Mucosa of descending colon (tissue), 3 donors: Measurements from ENCODE around the gene SLC25A13. TPM values are rescaled to one million over a fixed set of nuclear protein-coding genes. Genes with fewer than 3 reads are reported as not detected.
"Not testable (repeated sequence)": the region's sequence is repeated elsewhere in the genome, so short reads cannot be mapped to it uniquely, and the experiment has no call there.

Experiments
- ATAC-seq: fragments of 200-7000 bp; cut with Tn5 transposase; one replicate; pipeline ENCODE4 v1.9.1; 2020; ENCODE audit warnings: mild to moderate bottlenecking, moderate library complexity
- DNase-seq, 3 donors: peaks; one replicate each; pipeline ENCODE4 v3.0.0-alpha.2; 2020
- H3K36me3 ChIP-seq: fragments of 200-600 bp; one replicate; pipeline ENCODE4 v1.8.0; 2021; ENCODE audit warnings: low read depth, mild to moderate bottlenecking
- H3K4me1 ChIP-seq: fragments of 200-600 bp; one replicate; pipeline ENCODE4 v1.8.0; 2021; ENCODE audit warnings: low read depth, mild to moderate bottlenecking
- H3K4me3 ChIP-seq: fragments of 200-600 bp; one replicate; pipeline ENCODE4 v1.8.0; 2021; ENCODE audit warnings: mild to moderate bottlenecking
- H3K9me3 ChIP-seq: fragments of 200-600 bp; one replicate; pipeline ENCODE4 v1.8.0; 2021; ENCODE audit warnings: mild to moderate bottlenecking
- intact Hi-C, 2 donors: fragments of 100-400 bp; cut with DNase I in 1 of 2; cut with micrococcal nuclease in 1 of 2; formaldehyde crosslinking; loops; one replicate each; pipeline versions ENCODE4 v1.11.0 to v1.11.1; 2022; cut with DNase I, micrococcal nuclease
- total RNA-seq, 3 donors: library from RNA; stranded (reverse); fragmentation: NEBNext Ultra II Directional in 2 of 3; extraction: Animal tissue kit (Norgen Biotek cat#: 25700) in 2 of 3; gene quantifications; one replicate each; pipeline versions ENCODE4 v1.2.1 to v1.2.4, GENCODE V29; 2021 to 2023
- TF ChIP-seq, protein P1 (sequence below): fragments of 200-600 bp; IDR thresholded peaks from one replicate; pipeline ENCODE4 v1.8.0; 2022; ENCODE audit warnings: antibody characterized with exemption, mild to moderate bottlenecking
- donor health status: DM: no; HTN: no; CAD: no; lungs with moderate emphysema.
- donor health status: DM: no; HTN: no; CAD: no.
- donor health status: DM: no; HTN: yes; CAD: no.

SLC25A13 gene
- total RNA-seq, 3 donors from 2014 or later, result 33.5 to 65.1 (median 42.7) TPM

DNA sequence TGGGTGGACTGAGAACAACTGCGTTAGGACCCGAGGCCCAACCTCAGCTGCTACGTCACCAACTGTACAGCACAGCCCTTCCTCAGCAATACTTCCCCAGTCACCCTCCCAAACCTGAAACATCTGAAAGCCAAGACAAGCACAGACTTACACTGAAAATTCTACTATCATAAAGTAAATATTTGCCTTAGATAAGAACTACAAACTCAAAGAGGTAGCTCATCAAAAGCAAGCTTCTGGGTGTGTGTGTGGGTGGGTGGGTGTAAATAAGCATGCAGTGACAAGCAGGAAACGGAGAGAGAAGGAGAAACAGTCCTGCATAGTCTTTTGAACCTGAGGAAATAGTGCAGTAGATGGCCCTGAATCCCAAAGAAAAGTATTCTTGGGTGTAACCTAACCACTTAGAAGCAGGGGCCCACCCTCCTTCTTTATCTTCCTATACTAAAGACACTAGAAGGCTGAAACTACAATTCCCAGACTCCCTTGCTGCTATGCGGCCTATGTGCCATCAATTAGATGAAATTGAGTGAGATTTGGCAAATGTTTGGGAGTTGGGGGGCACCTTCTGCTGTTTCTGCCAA, 18.7 kb downstream of the SLC25A13 start:
- ATAC-seq (peak; percentile 94), DNase-seq (peak in 2 of 3 donors; percentile 39 to 57)
- Histone ChIP-seq H3K9me3 (no peaks in the 10 kb centered on the region), H3K4me1 (peaks cover 13% of the 10 kb centered on the region), H3K4me3 (no peak overlapping the region), H3K36me3 (no peaks in the 10 kb centered on the region)
- TF ChIP-seq, protein P1, sequence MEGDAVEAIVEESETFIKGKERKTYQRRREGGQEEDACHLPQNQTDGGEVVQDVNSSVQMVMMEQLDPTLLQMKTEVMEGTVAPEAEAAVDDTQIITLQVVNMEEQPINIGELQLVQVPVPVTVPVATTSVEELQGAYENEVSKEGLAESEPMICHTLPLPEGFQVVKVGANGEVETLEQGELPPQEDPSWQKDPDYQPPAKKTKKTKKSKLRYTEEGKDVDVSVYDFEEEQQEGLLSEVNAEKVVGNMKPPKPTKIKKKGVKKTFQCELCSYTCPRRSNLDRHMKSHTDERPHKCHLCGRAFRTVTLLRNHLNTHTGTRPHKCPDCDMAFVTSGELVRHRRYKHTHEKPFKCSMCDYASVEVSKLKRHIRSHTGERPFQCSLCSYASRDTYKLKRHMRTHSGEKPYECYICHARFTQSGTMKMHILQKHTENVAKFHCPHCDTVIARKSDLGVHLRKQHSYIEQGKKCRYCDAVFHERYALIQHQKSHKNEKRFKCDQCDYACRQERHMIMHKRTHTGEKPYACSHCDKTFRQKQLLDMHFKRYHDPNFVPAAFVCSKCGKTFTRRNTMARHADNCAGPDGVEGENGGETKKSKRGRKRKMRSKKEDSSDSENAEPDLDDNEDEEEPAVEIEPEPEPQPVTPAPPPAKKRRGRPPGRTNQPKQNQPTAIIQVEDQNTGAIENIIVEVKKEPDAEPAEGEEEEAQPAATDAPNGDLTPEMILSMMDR, result no peak
- intact Hi-C loops, result no loop called here

DNA sequence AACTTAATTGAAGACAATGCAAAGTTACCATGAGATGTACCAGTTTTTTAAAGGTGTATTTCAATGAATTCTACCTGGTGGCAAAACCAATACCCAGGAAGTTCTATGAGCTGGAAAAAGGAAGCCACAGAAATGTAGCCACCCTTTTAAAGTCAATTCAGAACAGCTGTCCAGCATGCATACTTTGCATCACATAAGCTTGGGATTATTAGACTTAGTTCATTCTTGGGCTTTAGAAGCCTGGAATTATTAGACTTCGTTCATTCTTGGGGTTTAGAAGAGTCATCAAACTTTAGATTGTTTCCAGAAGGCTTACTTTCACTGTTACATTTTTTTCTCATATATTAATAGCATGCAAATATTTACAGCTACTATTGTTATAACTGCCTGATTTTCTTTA, 20.9 kb downstream of the SLC25A13 start:
- no peak for ATAC-seq
- no peaks in the 10 kb centered on the region for H3K9me3 ChIP-seq
- H3K4me1 ChIP-seq, result peaks cover 11% of the 10 kb centered on the region
- intact Hi-C loops, result no loop called here
- DNase-seq, result no peak
- no peaks in the 10 kb centered on the region for H3K36me3 ChIP-seq
- TF ChIP-seq, protein P1, result no peak
- H3K4me3 ChIP-seq, result no peak overlapping the region

DNA sequence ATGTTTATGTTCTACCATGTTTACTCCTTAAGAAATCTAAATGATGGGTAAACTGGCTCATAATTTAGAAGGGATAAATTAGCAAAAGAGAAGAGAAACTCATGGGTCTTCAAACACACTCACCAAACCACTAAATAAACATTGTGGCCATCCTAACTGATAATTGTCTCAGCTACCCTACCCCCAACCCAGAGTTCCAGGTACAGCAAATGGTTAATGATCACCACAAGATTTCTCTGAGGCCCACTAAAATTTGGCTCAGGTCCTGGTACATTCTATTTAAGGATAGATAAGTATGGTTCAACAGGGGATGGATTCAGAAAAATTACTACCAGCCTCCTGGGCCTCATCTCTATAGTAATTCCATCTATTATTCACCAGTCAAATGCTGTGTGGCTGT, 21.4 kb downstream of the SLC25A13 start:
- Histone ChIP-seq H3K4me3 (no peak overlapping the region), H3K36me3 (no peaks in the 10 kb centered on the region), H3K9me3 (no peaks in the 10 kb centered on the region), H3K4me1 (peaks cover 11% of the 10 kb centered on the region)
- ATAC-seq, result no peak
- TF ChIP-seq, protein P1, result no peak
- no peak for DNase-seq
- intact Hi-C loops, result no loop called here

DNA sequence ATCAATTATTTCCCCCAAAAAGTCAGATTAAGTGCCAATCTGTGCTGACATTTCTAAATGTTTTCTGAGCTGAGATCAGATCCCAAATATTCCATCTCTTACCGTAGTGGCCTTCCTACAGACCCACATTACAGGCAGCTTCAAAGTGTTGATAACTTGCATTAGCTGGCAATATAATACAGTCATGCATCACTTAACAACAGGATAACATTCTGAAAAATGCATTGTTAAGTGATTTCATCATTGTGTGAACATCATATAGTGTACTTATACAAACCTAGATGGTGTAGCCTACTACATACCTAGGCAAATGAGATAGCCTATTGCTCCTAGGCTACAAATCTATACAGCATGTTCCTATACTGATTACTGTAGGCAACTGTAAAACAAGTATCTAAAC, 22.4 kb downstream of the SLC25A13 start:
- TF ChIP-seq, protein P1, result no peak
- Histone ChIP-seq H3K9me3 (no peaks in the 10 kb centered on the region), H3K4me3 (no peak overlapping the region), H3K4me1 (peaks cover 11% of the 10 kb centered on the region), H3K36me3 (no peaks in the 10 kb centered on the region)
- DNase-seq (no peak), ATAC-seq (no peak)
- intact Hi-C loops, result no loop called here

DNA sequence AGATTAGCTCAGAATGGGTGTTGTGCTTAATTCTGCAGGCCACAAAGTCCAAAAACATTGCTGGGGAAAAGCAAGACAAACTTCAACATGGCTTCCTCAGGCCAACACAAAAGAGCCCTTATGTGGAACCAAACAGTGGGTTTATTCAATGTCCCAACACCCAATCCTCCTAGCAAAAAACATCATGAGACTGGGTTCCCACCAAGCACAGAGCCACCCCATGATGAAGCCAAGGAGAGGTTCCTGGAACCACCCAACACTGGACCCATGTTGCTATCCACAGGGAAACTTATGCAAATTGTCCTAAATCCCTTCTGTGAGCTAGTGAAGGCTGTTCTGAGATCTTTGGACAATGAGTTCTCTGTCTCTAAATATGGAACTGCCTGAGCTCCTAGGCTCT, 24.0 kb downstream of the SLC25A13 start:
- Histone ChIP-seq H3K36me3 (no peaks in the 10 kb centered on the region), H3K4me1 (no peaks in the 10 kb centered on the region), H3K9me3 (no peaks in the 10 kb centered on the region), H3K4me3 (no peak overlapping the region)
- DNase-seq (no peak), ATAC-seq (no peak)
- TF ChIP-seq, protein P1, result no peak
- intact Hi-C loops, result no loop called here

DNA sequence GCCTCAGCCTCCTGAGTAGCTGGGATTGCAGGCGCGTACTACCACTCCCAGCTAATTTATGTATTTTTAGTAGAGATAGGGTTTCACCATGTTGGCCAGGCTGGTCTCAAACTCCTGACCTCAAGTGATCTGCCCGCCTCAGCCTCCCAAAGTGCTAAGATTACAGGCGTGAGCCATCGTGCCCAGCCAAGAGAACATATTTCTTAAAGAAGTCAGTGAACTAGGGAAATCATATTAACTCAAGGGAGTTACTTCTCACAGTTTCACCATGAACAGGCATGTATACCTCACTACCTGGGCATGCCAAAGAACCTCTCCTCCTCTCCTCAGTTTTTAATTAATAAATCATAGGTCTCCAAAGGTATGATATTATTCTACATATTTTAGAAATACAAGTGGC, 24.5 kb downstream of the SLC25A13 start:
- H3K36me3 ChIP-seq, H3K9me3 ChIP-seq, intact Hi-C loops: not testable (repeated sequence)

DNA sequence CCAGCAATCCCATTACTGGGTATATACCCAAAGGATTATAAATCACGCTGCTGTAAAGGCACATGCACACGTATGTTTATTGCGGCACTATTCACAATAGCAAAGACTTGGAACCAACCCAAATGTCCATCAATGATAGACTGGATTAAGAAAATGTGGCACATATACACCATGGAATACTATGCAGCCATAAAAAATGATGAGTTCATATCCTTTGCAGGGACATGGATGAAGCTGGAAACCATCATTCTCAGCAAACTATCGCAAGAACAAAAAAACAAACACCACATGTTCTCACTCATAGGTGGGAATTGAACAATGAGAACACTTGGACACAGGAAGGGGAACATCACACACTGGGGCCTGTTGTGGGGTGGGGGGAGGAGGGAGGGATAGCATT, 28.0 kb downstream of the SLC25A13 start:
- ATAC-seq, H3K36me3 ChIP-seq, H3K4me3 ChIP-seq, H3K4me1 ChIP-seq, intact Hi-C loops, DNase-seq, H3K9me3 ChIP-seq: not testable (repeated sequence)

More for the DNA sequence above, 24.5 kb downstream of the SLC25A13 start:
- DNase-seq, ATAC-seq, H3K4me1 ChIP-seq, H3K4me3 ChIP-seq: not testable (repeated sequence)
